Kidney epithelial cell (primary cell): ENCODE data around the gene RAB6C. TPM values are rescaled to one million over a fixed set of nuclear protein-coding genes. Genes with fewer than 3 reads are reported as not detected.
"Not testable (repeated sequence)": the region's sequence is repeated elsewhere in the genome, so short reads cannot be mapped to it uniquely, and the experiment has no call there.

ENCODE experiments used
- DNase-seq: peaks from one replicate; pipeline ENCODE4 v3.0.0-alpha.2; 2010; ENCODE audit warnings: low read depth
- H3K27me3 ChIP-seq: 2 replicates; pipeline ENCODE4 v1.6.0; 2011; ENCODE audit warnings: low read length; ENCODE audit not compliant: control insufficient read depth, insufficient read depth
- H3K36me3 ChIP-seq: 2 replicates; pipeline ENCODE4 v1.5.1; 2011; ENCODE audit warnings: low read length; ENCODE audit not compliant: control insufficient read depth, insufficient read depth
- H3K4me3 ChIP-seq: 2 replicates; pipeline ENCODE4 v1.5.1; 2011; ENCODE audit warnings: low read depth, mild to moderate bottlenecking, control low read depth, low read length
- total RNA-seq: library from RNA; depleted of rRNA; stranded (reverse); fragments of >200 nt; gene quantifications from 2 replicates; pipeline ENCODE4 v1.2.3, GENCODE V29; 2015
- TF ChIP-seq, protein P1 (sequence below): IDR thresholded peaks from 2 replicates; pipeline ENCODE4 v1.5.1; 2011; ENCODE audit warnings: mild to moderate bottlenecking, moderate library complexity, low read length, control low read depth, inconsistent platforms; ENCODE audit not compliant: insufficient read depth, poor library complexity, severe bottlenecking

RAB6C gene
- total RNA-seq, 1 donor from 2014 or later: 0.04 TPM

DNA sequence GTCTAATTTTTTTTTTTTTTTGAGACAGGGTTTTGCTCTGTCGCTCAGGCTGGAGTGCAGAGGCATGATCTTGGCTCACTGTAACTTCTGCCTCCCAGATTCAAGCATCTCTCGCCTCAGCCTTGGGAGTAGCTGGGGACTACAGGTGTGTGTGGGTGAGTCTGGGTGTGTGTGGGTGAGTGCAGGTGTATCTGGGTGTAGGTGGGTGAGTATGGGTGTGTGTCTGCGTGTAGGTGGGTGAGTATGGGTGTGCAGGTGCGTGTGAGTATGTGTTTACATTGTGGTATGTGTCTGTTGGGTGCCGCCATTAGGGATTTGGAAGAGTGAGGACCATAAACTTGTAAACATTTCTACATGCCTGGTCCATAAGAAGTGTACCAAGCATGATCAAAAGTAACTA, 1.5 kb upstream of the RAB6C start:
- H3K27me3 ChIP-seq: peaks cover 4% of the 10 kb centered on the region
- TF ChIP-seq, protein P1, sequence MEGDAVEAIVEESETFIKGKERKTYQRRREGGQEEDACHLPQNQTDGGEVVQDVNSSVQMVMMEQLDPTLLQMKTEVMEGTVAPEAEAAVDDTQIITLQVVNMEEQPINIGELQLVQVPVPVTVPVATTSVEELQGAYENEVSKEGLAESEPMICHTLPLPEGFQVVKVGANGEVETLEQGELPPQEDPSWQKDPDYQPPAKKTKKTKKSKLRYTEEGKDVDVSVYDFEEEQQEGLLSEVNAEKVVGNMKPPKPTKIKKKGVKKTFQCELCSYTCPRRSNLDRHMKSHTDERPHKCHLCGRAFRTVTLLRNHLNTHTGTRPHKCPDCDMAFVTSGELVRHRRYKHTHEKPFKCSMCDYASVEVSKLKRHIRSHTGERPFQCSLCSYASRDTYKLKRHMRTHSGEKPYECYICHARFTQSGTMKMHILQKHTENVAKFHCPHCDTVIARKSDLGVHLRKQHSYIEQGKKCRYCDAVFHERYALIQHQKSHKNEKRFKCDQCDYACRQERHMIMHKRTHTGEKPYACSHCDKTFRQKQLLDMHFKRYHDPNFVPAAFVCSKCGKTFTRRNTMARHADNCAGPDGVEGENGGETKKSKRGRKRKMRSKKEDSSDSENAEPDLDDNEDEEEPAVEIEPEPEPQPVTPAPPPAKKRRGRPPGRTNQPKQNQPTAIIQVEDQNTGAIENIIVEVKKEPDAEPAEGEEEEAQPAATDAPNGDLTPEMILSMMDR: no peak

DNA sequence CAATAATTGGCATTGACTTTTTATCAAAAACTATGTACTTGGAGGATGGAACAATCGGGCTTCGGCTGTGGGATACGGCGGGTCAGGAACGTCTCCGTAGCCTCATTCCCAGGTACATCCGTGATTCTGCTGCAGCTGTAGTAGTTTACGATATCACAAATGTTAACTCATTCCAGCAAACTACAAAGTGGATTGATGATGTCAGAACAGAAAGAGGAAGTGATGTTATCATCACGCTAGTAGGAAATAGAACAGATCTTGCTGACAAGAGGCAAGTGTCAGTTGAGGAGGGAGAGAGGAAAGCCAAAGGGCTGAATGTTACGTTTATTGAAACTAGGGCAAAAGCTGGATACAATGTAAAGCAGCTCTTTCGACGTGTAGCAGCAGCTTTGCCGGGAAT, 780 bp downstream of the RAB6C start:
- not testable (repeated sequence) for DNase-seq, H3K27me3 ChIP-seq, H3K36me3 ChIP-seq, H3K4me3 ChIP-seq

More for the DNA sequence above, 1.5 kb upstream of the RAB6C start:
- H3K4me3 ChIP-seq: no peak overlapping the region
- H3K36me3 ChIP-seq: no peaks in the 10 kb centered on the region
- no peak for DNase-seq

DNA sequence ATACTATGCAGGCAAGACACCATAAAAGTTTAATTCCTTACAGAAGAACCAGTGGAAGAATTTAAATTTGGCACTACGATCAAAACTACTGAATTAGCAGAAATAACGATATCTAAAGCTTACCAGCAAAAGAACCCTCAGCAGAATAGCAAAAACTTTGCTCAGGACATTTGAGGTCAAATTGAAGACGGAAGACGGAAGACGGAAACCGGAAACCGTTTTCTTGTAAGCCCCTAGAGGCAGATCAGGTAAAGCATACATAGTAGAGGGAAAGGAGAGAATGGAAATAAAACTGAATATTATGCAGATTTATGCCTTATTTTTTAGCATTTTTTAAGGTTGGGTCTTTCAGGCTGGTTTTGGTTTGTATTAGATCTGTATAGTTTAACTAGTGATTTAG, 2.2 kb downstream of the RAB6C start:
- not testable (repeated sequence) for H3K4me3 ChIP-seq, DNase-seq, H3K27me3 ChIP-seq, H3K36me3 ChIP-seq

DNA sequence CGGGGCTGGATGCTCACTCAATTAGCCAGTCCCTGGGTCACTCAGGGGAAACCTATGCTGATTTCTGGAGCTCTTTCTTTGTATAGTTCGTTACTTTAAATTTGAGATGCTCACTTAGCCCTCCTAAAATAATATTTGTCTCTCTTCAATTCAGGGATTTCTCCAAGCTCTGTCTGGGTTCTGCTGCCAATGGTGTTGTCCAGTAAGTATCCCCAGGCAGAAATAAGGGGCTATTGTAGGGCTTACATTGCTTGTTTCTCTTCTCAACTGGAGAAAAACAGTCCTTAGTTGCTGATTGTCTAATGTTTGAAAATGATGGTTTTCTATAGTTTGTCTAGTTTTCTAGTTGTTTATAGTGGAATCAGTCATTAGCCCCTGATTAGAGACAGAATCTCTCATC, 5.0 kb downstream of the RAB6C start:
- Histone ChIP-seq H3K36me3 (no peaks in the 10 kb centered on the region), H3K27me3 (peaks cover 3% of the 10 kb centered on the region), H3K4me3 (no peak overlapping the region)
- no peak for DNase-seq
- TF ChIP-seq, protein P1: no peak

DNA sequence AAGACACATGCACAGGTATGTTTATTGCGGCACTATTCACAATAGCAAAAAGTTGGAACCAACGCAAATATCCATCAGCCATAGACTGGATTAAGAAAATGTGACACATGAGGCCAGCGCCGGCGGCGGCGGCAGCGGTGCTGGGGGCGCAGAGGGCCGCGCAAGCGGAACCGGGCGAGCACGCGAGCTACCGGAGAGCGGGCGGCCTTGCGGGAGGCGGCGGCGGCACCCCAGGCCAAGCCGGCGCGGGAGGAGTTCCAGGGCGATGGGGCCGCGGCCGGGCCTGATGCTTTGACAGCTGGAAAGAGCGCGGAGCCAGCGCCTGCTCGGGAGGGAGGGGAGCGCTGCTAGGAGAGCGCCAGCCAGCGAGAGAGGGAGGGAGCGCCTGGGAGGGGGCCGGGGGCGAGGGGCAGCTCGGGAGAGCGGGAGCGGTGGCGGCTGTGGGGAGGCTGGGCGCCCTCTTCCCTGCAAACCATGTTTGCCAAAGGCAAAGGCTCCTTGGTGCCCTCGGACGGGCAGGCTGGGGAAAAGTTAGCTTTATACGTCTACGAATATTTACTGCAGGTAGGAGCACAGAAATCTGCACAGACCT, 13.0 kb downstream of the RAB6C start:
- not testable (repeated sequence) for H3K27me3 ChIP-seq, H3K4me3 ChIP-seq, DNase-seq, H3K36me3 ChIP-seq

DNA sequence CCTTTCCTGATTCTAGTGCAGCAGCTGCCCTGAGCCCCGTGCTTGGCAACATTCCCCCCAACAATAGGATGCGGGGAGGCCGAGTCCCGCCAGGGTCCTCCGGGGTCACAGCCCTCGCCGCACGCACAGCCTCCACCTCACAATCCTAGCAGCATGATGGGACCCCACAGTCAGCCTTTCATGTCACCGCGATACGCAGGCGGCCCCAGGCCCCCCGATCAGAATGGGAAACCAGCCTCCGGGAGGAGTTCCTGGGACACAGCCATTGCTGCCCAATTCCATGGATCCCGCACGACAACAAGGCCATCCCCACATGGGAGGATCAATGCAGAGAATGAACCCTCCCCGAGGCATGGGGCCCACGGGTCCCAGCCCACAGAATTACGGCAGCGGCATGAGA, 13.7 kb downstream of the RAB6C start:
- H3K4me3 ChIP-seq, DNase-seq, H3K36me3 ChIP-seq, H3K27me3 ChIP-seq: not testable (repeated sequence)

DNA sequence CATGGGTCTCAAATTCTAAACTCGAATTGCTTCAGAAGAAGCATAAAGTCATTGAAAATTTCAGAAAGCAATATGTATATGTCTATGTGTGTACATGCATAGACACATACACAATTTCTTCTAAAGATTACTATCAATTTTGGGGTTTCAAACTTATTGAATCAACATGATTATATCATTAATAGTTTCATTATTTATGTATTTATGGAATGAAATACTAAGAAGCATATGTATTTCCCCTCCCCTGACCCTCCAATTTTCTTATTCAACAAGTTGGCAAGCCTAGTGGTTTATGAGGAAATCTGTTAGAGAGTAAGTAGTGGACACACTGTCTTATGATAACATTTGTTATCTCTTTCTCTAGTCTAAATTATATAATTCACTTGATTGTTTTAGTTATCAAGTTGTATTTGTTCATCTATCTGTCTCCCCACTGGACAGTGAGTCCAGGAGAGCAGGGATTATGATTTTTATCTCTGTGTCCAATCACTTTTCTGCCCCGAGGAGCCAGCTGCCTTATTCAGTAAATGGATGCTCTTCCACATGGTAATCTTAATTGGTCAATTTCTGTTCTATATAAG, 17.3 kb downstream of the RAB6C start:
- DNase-seq, H3K4me3 ChIP-seq, H3K36me3 ChIP-seq, H3K27me3 ChIP-seq: not testable (repeated sequence)

DNA sequence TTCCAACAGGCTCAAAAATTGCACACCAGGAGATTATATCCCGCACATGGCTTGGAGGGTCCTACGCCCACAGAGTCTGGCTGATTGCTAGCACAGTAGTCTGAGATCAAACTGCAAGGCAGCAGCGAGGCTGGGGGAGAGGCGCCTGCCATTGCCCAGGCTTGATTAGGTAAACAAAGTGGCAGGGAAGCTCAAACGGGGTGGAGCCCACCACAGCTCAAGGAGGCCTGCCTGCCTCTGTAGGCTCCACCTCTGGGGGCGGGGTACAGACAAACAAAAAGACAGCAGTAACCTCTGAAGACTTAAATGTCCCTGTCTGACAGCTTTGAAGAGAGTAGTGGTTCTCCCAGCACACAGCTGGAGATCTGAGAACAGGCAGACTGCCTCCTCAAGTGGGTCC, 19.3 kb downstream of the RAB6C start:
- H3K36me3 ChIP-seq: not testable (repeated sequence)

DNA sequence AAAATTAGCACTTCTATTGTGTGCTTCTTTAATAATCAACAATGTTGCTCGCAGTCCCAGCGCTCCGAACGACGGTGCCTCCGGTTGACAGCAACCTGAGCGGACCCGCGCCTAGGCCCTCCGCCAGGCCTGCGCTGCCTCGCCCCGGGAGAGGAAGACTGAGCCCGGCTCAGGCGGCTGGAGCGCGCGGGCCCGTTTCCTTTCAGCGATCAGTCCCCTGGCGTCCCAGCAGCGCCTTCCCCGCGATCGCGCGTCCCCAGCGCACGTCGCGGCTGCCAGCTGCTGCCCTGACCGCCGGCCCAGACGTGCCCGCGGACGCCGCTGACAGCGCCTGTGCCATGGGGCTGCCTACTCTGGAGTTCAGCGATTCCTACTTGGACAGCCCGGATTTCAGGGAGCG, 26.4 kb downstream of the RAB6C start:
- not testable (repeated sequence) for DNase-seq, H3K4me3 ChIP-seq, H3K36me3 ChIP-seq, H3K27me3 ChIP-seq

More for the DNA sequence above, 19.3 kb downstream of the RAB6C start:
- H3K27me3 ChIP-seq, H3K4me3 ChIP-seq, DNase-seq: not testable (repeated sequence)

DNA sequence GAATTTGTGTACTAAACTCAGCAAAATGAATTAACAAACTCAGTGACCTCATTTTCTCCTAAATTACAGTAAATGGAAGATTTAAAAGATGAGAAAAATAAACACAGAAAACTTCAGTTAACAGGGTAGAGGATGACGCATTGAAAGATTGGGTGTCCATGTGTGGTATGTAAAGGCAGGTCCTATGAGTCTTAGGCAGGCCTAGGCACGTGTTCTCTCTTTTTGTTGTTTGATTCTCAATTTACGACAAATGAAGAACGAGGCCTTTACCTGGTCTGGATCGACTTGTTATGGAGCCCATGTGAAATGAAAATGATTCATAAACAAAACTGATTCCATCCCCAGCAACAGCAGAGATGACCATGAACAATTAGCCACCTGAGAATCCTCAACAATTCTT, 37.2 kb downstream of the RAB6C start:
- not testable (repeated sequence) for H3K27me3 ChIP-seq, H3K36me3 ChIP-seq, H3K4me3 ChIP-seq, DNase-seq
